HCT116 (cell line): ENCODE results near the gene RCC2. TPM values are rescaled to one million over a fixed set of nuclear protein-coding genes. Genes with fewer than 3 reads are reported as not detected.

Source experiments
- ATAC-seq: fragments of 200-7000 bp; cut with Tn5 transposase; 2 replicates; pipeline ENCODE4 v1.9.1; 2020; ENCODE audit warnings: mild to moderate bottlenecking, moderate library complexity
- BruUV-seq: library from RNA; stranded (reverse); fragments of 400-500 nt; replicated peaks from 2 replicates; lab custom pipeline; 2021; lab: Mats Ljungman, UMichigan
- CTCF ChIA-PET: fragments of 300-600 bp; sonication (Branson Sonifier 250); formaldehyde crosslinking; loops from one replicate; lab custom pipeline; 2021; ENCODE audit warnings: antibody characterized with exemption; lab: Charles Lee
- POLR2A ChIA-PET: fragments of 300-600, 350-600 bp; sonication (Branson Sonifier 250); formaldehyde crosslinking; loops from one replicate; lab custom pipeline; 2021; ENCODE audit warnings: antibody characterized with exemption; lab: Charles Lee
- RAD21 ChIA-PET, 2 experiments: fragments of 300-600 bp; sonication (Branson Sonifier 250); formaldehyde crosslinking; loops; one replicate each; lab custom pipeline; 2023; ENCODE audit warnings: low total read pairs in 2 of 2; ENCODE audit not compliant: uncharacterized antibody in 2 of 2, unreplicated experiment in 2 of 2, low non-redundant PET in 1 of 2; lab: Charles Lee
- DNase-seq: peaks from one replicate; pipeline ENCODE4 v3.0.0-alpha.2; 2010; ENCODE audit warnings: low read depth, low spot score
- H2AFZ ChIP-seq: fragments of 200-600 bp; shearing (Covaris generic), sonication (generic); 2 replicates; pipeline ENCODE4 v1.6.1; 2017; ENCODE audit warnings: low read depth, mixed run types, mixed read lengths, antibody characterized with exemption, low read length; ENCODE audit not compliant: poor library complexity, severe bottlenecking
- H3K27ac ChIP-seq: 2 replicates; pipeline ENCODE4 v1.5.1; 2012; ENCODE audit warnings: low read depth, low read length
- H3K27me3 ChIP-seq: fragments of 200-600 bp; sonication (generic); 2 replicates; pipeline ENCODE4 v1.6.1; 2016; ENCODE audit warnings: mixed run types, low read length, mixed read lengths; ENCODE audit not compliant: insufficient read depth
- H3K36me3 ChIP-seq, 2 experiments: fragments of 200-500 bp in 1 of 2; fragments of 200-600 bp in 1 of 2; sonication (Bioruptor generic) in 1 of 2; sonication (generic) in 1 of 2; 2 replicates each; pipeline versions ENCODE4 v1.5.1 to v1.6.1; 2014 to 2016; ENCODE audit warnings: low read length in 2 of 2, inconsistent platforms in 1 of 2, mixed read lengths in 1 of 2, mixed run types in 1 of 2; ENCODE audit not compliant: insufficient read depth in 2 of 2, control insufficient read depth in 1 of 2
- H3K4me1 ChIP-seq, 2 experiments: fragments of 200-600 bp in 1 of 2; sonication (generic) in 1 of 2; 2 replicates each; pipeline versions ENCODE4 v1.5.1 to v1.6.1; 2012 to 2017; ENCODE audit warnings: low read length in 2 of 2, inconsistent platforms in 1 of 2, mild to moderate bottlenecking in 1 of 2, mixed read lengths in 1 of 2, mixed run types in 1 of 2, moderate library complexity in 1 of 2; ENCODE audit not compliant: insufficient read depth in 2 of 2, control insufficient read depth in 1 of 2
- H3K4me2 ChIP-seq: fragments of 200-600 bp; sonication (generic); 2 replicates; pipeline ENCODE4 v1.6.1; 2017; ENCODE audit warnings: mixed run types, low read length, mixed read lengths
- H3K4me3 ChIP-seq, 2 experiments: fragments of 200-600 bp in 1 of 2; sonication (generic) in 1 of 2; replicated peaks in 1 of 2; 2 replicates each; pipeline ENCODE4 v1.5.1; 2011 to 2016; ENCODE audit warnings: low read length in 2 of 2, control low read depth in 1 of 2, low read depth in 1 of 2, mild to moderate bottlenecking in 1 of 2, mixed read lengths in 1 of 2, mixed run types in 1 of 2
- H3K79me2 ChIP-seq: fragments of 200-600 bp; sonication (generic); 2 replicates; pipeline ENCODE4 v1.6.1; 2017; ENCODE audit warnings: mild to moderate bottlenecking, mixed run types, low read length, moderate library complexity, mixed read lengths; ENCODE audit not compliant: insufficient read depth
- H3K9ac ChIP-seq: fragments of 200-600 bp; sonication (generic); 2 replicates; pipeline ENCODE4 v1.6.1; 2016; ENCODE audit warnings: low read length, mixed read lengths
- H3K9me2 ChIP-seq: fragments of 200-600 bp; sonication (generic), shearing (Covaris generic); 2 replicates; pipeline ENCODE4 v1.6.1; 2017; ENCODE audit warnings: mixed run types, mild to moderate bottlenecking, moderate library complexity; ENCODE audit not compliant: insufficient read depth
- H3K9me3 ChIP-seq, 2 experiments: fragments of 200-500 bp in 1 of 2; fragments of 200-600 bp in 1 of 2; sonication (Bioruptor generic) in 1 of 2; sonication (generic) in 1 of 2; 2 replicates each; pipeline ENCODE4 v1.6.1; 2014 to 2017; ENCODE audit warnings: low read length in 2 of 2, mixed read lengths in 2 of 2, inconsistent platforms in 1 of 2, low read depth in 1 of 2, mild to moderate bottlenecking in 1 of 2, mixed run types in 1 of 2, moderate library complexity in 1 of 2; ENCODE audit not compliant: control insufficient read depth in 1 of 2, insufficient read depth in 1 of 2
- H4K20me1 ChIP-seq: fragments of 200-600 bp; sonication (generic), shearing (Covaris generic); 2 replicates; pipeline ENCODE4 v1.6.1; 2017; ENCODE audit warnings: mixed run types, mild to moderate bottlenecking, moderate library complexity; ENCODE audit not compliant: insufficient read depth
- CBX3 ChIP-seq: IDR thresholded peaks from 2 replicates; pipeline ENCODE4 v1.6.1; 2012; ENCODE audit warnings: low read depth
- CEBPB ChIP-seq: IDR thresholded peaks from 2 replicates; pipeline ENCODE4 v1.6.1; 2012; ENCODE audit warnings: low read depth
- EGR1 ChIP-seq: IDR thresholded peaks from 2 replicates; pipeline ENCODE4 v1.6.1; 2012; ENCODE audit warnings: low read depth
- ELF1 ChIP-seq: IDR thresholded peaks from 2 replicates; pipeline ENCODE4 v1.6.1; 2012; ENCODE audit warnings: low read depth, borderline replicate concordance
- FOSL1 ChIP-seq: IDR thresholded peaks from 2 replicates; pipeline ENCODE4 v1.6.1; 2012; ENCODE audit warnings: low read depth
- JUND ChIP-seq: IDR thresholded peaks from 2 replicates; pipeline ENCODE4 v1.6.1; 2012
- POLR2A ChIP-seq: IDR thresholded peaks from 2 replicates; pipeline ENCODE4 v1.7.0; 2011; ENCODE audit warnings: borderline replicate concordance; ENCODE audit not compliant: insufficient read depth, insufficient read length; ENCODE audit errors: extremely low read depth
- POLR2AphosphoS5 ChIP-seq: IDR thresholded peaks from 2 replicates; pipeline ENCODE4 v1.6.1; 2011; ENCODE audit warnings: mild to moderate bottlenecking, low read depth, low read length, moderate library complexity
- RAD21 ChIP-seq: IDR thresholded peaks from 2 replicates; pipeline ENCODE4 v1.6.1; 2012; ENCODE audit warnings: low read depth, mild to moderate bottlenecking
- SIN3A ChIP-seq: IDR thresholded peaks from 2 replicates; pipeline ENCODE4 v1.6.1; 2012; ENCODE audit warnings: low read depth
- SP1 ChIP-seq: IDR thresholded peaks from 2 replicates; pipeline ENCODE4 v1.6.1; 2012; ENCODE audit warnings: low read depth
- SRF ChIP-seq: IDR thresholded peaks from 2 replicates; pipeline ENCODE4 v1.6.1; 2012; ENCODE audit warnings: low read depth
- TCF7L2 ChIP-seq: IDR thresholded peaks from 2 replicates; pipeline ENCODE4 v1.7.0; 2011; ENCODE audit warnings: borderline replicate concordance, inconsistent platforms; ENCODE audit not compliant: insufficient read depth, insufficient read length; ENCODE audit errors: extremely low read depth
- YY1 ChIP-seq: IDR thresholded peaks from 2 replicates; pipeline ENCODE4 v1.6.1; 2011; ENCODE audit warnings: low read length, low read depth, moderate library complexity, mild to moderate bottlenecking; ENCODE audit not compliant: insufficient replicate concordance; ENCODE audit errors: extremely low read depth
- ZFX ChIP-seq: fragments of 450-650 bp; IDR thresholded peaks from 2 replicates; pipeline ENCODE4 v1.6.1; 2017
- intact Hi-C: fragments of 100-400 bp; cut with micrococcal nuclease; formaldehyde crosslinking; loops from 2 replicates; pipeline ENCODE4 v1.10.0; 2022
- total RNA-seq: library from RNA; stranded (reverse); gene quantifications from one replicate; pipeline ENCODE4 v1.2.1, GENCODE V29; 2021; ENCODE audit not compliant: unreplicated experiment
- TF ChIP-seq, protein P1 (sequence below): IDR thresholded peaks from 2 replicates; pipeline ENCODE4 v1.6.1; 2012
- TF ChIP-seq, protein P2 (sequence below): IDR thresholded peaks from 2 replicates; pipeline ENCODE4 v1.6.1; 2012
- TF ChIP-seq, protein P3 (sequence below), 3 experiments: fragments of 200-600 bp in 1 of 3; sonication (generic) in 1 of 3; IDR thresholded peaks in 2 of 3; conservative IDR thresholded peaks in 1 of 3; 2 replicates each; pipeline ENCODE4 v1.5.1; 2012 to 2017; ENCODE audit warnings: low read depth in 2 of 3, low read length in 2 of 3, antibody characterized with exemption in 1 of 3, borderline replicate concordance in 1 of 3, control low read depth in 1 of 3, mild to moderate bottlenecking in 1 of 3, mixed read lengths in 1 of 3, mixed run types in 1 of 3, moderate library complexity in 1 of 3; ENCODE audit not compliant: insufficient read depth in 1 of 3
- TF ChIP-seq, protein P4 (sequence below): IDR thresholded peaks from 2 replicates; pipeline ENCODE4 v1.6.1; 2011; ENCODE audit warnings: mild to moderate bottlenecking, low read length, moderate library complexity; ENCODE audit not compliant: insufficient replicate concordance; ENCODE audit errors: extremely low read depth
- TF ChIP-seq, protein P5 (sequence below): IDR thresholded peaks from 2 replicates; pipeline ENCODE4 v1.6.1; 2012; ENCODE audit warnings: low read depth

Gene RCC2
- total RNA-seq, 1 experiment from 2014 or later: 178 TPM

DNA sequence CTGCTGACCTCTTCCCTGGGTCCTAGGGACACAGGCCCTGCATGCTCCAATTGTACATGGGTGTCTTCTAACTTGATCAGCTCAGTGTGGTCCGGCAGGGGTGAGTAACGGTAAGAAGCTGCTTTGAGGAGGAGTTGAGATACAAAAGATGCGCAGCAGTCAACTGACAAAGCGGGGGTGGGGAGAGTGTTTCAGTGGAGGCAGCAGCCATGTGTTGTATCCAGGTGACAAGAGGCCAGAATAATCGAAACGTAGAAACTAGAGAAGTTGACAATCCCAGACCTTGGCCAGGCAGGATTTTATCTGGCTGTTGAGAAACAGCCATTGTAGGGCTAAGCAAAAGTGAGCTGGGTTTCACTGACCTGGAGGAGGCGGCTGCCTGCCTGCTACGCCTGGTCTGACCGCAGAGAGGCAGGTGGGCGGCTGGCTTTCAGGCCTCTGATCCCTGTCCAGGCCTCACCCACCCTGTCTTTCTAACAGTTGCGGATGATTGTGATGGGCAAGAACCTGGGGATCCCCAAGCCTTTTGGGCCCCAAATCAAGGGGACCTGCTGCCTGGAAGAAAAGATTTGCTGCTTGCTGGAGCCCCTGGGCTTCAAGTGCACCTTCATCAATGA, 38.6 kb downstream of the RCC2 start:
- POLR2A ChIA-PET: no interaction called here
- Histone ChIP-seq H3K9me2 (no peaks in the 10 kb centered on the region), H3K9ac (no peak overlapping the region), H3K79me2 (no peaks in the 10 kb centered on the region), H3K4me2 (no peak overlapping the region), H4K20me1 (no peaks in the 10 kb centered on the region), H3K4me1 (no peaks in the 10 kb centered on the region), H3K27ac (no peak overlapping the region), H3K9me3 (no peaks in the 10 kb centered on the region), H3K4me3 (no peak overlapping the region), H2AFZ (no peak overlapping the region), H3K36me3 (no peaks in the 10 kb centered on the region), H3K27me3 (no peaks in the 10 kb centered on the region)
- TF ChIP-seq, protein P1, sequence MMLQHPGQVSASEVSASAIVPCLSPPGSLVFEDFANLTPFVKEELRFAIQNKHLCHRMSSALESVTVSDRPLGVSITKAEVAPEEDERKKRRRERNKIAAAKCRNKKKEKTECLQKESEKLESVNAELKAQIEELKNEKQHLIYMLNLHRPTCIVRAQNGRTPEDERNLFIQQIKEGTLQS: no peak
- TF ChIP-seq, protein P2, sequence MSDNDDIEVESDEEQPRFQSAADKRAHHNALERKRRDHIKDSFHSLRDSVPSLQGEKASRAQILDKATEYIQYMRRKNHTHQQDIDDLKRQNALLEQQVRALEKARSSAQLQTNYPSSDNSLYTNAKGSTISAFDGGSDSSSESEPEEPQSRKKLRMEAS: no peak
- no peak for TF ChIP-seq SRF
- no peak for TF ChIP-seq EGR1
- no peak for TF ChIP-seq FOSL1
- no peak for TF ChIP-seq ELF1
- no peak for TF ChIP-seq SIN3A
- no peak for TF ChIP-seq ZFX
- TF ChIP-seq RAD21: no peak
- TF ChIP-seq CBX3: no peak
- TF ChIP-seq POLR2AphosphoS5: no peak
- TF ChIP-seq, protein P3, sequence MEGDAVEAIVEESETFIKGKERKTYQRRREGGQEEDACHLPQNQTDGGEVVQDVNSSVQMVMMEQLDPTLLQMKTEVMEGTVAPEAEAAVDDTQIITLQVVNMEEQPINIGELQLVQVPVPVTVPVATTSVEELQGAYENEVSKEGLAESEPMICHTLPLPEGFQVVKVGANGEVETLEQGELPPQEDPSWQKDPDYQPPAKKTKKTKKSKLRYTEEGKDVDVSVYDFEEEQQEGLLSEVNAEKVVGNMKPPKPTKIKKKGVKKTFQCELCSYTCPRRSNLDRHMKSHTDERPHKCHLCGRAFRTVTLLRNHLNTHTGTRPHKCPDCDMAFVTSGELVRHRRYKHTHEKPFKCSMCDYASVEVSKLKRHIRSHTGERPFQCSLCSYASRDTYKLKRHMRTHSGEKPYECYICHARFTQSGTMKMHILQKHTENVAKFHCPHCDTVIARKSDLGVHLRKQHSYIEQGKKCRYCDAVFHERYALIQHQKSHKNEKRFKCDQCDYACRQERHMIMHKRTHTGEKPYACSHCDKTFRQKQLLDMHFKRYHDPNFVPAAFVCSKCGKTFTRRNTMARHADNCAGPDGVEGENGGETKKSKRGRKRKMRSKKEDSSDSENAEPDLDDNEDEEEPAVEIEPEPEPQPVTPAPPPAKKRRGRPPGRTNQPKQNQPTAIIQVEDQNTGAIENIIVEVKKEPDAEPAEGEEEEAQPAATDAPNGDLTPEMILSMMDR (IDR thresholded peaks at IDR 0.05 in 2 of 3, conservative IDR thresholded peaks at IDR 0.05 in 1 of 3; ENCODE audit: borderline replicate concordance in 1 of 3, insufficient read depth in 1 of 3, low read depth in 2 of 3, low read length in 2 of 3): no peak
- no peak for TF ChIP-seq JUND
- TF ChIP-seq, protein P4, sequence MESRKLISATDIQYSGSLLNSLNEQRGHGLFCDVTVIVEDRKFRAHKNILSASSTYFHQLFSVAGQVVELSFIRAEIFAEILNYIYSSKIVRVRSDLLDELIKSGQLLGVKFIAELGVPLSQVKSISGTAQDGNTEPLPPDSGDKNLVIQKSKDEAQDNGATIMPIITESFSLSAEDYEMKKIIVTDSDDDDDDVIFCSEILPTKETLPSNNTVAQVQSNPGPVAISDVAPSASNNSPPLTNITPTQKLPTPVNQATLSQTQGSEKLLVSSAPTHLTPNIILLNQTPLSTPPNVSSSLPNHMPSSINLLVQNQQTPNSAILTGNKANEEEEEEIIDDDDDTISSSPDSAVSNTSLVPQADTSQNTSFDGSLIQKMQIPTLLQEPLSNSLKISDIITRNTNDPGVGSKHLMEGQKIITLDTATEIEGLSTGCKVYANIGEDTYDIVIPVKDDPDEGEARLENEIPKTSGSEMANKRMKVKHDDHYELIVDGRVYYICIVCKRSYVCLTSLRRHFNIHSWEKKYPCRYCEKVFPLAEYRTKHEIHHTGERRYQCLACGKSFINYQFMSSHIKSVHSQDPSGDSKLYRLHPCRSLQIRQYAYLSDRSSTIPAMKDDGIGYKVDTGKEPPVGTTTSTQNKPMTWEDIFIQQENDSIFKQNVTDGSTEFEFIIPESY: no peak
- no peak for TF ChIP-seq POLR2A
- TF ChIP-seq, protein P5, sequence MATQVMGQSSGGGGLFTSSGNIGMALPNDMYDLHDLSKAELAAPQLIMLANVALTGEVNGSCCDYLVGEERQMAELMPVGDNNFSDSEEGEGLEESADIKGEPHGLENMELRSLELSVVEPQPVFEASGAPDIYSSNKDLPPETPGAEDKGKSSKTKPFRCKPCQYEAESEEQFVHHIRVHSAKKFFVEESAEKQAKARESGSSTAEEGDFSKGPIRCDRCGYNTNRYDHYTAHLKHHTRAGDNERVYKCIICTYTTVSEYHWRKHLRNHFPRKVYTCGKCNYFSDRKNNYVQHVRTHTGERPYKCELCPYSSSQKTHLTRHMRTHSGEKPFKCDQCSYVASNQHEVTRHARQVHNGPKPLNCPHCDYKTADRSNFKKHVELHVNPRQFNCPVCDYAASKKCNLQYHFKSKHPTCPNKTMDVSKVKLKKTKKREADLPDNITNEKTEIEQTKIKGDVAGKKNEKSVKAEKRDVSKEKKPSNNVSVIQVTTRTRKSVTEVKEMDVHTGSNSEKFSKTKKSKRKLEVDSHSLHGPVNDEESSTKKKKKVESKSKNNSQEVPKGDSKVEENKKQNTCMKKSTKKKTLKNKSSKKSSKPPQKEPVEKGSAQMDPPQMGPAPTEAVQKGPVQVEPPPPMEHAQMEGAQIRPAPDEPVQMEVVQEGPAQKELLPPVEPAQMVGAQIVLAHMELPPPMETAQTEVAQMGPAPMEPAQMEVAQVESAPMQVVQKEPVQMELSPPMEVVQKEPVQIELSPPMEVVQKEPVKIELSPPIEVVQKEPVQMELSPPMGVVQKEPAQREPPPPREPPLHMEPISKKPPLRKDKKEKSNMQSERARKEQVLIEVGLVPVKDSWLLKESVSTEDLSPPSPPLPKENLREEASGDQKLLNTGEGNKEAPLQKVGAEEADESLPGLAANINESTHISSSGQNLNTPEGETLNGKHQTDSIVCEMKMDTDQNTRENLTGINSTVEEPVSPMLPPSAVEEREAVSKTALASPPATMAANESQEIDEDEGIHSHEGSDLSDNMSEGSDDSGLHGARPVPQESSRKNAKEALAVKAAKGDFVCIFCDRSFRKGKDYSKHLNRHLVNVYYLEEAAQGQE: no peak
- no peak for TF ChIP-seq SP1
- TF ChIP-seq CEBPB: no peak
- no peak for TF ChIP-seq TCF7L2
- no peak for TF ChIP-seq YY1
- BruUV-seq: no TSS peak
- CTCF ChIA-PET: no interaction called here
- intact Hi-C loops: no loop called here
- no peak for DNase-seq
- ATAC-seq: no peak
- RAD21 ChIA-PET: no interaction called here
